OCI-LY1 (cell line): Measurements from ENCODE around the gene POLR2E.

ENCODE experiments used
- CTCF ChIP-seq: fragments of 200-600 bp; sonication (generic), shearing (Covaris generic); IDR thresholded peaks from 2 replicates; pipeline ENCODE4 v1.5.1; 2017; ENCODE audit warnings: mild to moderate bottlenecking, antibody characterized with exemption, low read length, moderate library complexity, mixed read lengths
- EZH2 ChIP-seq: fragments of 200-600 bp; sonication (generic), shearing (Covaris generic); IDR thresholded peaks from 2 replicates; pipeline ENCODE4 v1.8.0; 2017; ENCODE audit warnings: borderline replicate concordance, mixed run types, mild to moderate bottlenecking, antibody characterized with exemption, low read length, moderate library complexity, mixed read lengths

- no peak for TF ChIP-seq CTCF
- no peak for TF ChIP-seq EZH2
These were observed 6.1 kb upstream of the POLR2E start for GRCh38 chr19:1101337-1101698.
